NCI-H2196 (cell line): ENCODE results near the gene HOGA1.

ENCODE experiments used
- DNase-seq: peaks from one replicate; lab custom pipeline; 2025; ENCODE audit not compliant: unreplicated experiment; lab: John Stamatoyannopoulos, UW

HOGA1 gene

GRCh38 chr10:97578171-97578844 lies 5.9 kb upstream of the HOGA1 start:
- no peak for DNase-seq

- no peak for DNase-seq
These were observed 3.5 kb upstream of the HOGA1 start for GRCh38 chr10:97580421-97581367.

DNA sequence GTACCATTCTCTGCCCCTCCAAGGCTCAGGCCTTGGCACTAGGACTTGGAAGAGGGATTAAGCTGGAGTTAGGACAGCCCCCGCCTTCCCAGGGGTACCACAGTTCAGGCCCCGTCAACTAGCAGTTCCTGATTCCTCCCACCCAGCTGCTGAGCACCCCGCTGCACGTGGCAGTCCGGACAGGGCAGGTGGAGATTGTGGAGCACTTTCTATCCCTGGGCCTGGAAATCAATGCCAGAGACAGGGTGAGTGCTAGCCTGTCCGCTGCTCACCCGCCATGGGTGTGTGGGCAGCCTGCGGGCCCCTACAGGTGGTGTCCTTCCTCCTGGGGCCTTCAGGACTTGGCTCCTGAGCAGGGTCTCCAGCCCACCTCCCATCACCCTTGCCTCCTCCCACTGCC lies 2.0 kb upstream of the HOGA1 start:
- no peak for DNase-seq

DNA sequence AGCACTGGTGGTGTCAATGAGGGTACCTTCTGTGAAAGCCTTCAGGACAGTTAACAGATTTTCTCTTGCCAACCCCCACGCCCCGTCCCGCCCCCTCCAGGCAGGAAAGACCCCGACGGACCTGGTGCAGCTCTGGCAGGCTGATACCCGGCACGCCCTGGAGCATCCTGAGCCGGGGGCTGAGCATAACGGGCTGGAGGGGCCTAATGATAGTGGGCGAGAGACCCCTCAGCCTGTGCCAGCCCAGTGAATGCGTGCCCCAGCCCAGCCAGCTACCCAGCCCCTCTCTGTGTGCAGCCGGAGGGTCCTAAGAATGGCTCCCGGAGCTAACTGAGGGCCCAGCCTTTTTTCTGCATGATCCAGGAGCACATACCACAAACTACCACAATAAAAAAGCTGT lies 713 bp upstream of the HOGA1 start:
- DNase-seq = no peak

DNA sequence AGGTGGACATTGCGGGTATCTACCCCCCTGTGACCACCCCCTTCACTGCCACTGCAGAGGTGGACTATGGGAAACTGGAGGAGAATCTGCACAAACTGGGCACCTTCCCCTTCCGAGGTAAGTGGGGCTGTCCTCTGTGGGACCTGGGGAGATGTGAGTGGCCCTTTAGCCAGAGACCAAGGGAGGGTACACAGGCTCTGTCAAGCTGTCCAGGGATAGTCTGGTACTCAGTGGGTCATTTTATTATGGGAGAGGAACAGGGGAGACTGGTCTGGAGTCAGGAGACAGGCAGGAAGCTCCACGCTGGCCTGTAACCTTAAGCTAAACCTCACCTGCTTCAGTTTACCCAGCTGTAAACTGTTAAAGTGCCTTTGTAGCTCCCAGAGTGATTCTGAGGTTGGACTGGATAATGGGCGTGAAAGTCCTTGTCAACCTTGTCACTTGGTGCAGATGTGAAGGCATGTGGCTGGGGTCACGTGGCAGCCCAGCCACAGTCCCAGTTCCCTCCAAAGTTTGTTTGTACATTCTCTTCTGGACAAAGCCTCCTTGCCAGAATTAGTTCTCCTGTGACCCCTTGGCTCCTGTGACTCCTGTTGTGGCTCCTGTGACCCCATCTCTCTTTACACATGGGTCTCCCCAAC lies 729 bp downstream of the HOGA1 start:
- no peak for DNase-seq

GRCh38 chr10:97585439-97585811 lies 1.2 kb downstream of the HOGA1 start:
- no peak for DNase-seq

DNA sequence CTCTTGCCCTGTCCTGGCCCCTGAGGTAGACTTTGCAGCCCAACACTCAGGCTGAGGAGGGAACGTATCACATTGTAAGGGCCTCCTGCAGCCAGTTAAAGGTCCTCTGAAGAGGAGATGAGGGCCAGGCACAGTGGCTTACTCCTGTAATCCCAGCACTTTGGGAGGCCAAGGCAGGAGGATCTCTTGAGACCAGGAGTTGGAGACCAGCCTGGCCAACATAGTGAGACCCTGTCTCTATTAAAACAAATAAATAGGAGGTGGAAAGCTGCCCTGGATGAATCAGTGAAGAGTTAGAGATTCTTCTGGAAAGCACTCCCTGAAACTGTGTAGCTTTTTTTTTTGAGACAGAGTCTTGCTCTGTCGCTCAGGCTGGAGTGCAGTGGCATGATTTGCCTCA lies 3.0 kb downstream of the HOGA1 start:
- no peak for DNase-seq

DNA sequence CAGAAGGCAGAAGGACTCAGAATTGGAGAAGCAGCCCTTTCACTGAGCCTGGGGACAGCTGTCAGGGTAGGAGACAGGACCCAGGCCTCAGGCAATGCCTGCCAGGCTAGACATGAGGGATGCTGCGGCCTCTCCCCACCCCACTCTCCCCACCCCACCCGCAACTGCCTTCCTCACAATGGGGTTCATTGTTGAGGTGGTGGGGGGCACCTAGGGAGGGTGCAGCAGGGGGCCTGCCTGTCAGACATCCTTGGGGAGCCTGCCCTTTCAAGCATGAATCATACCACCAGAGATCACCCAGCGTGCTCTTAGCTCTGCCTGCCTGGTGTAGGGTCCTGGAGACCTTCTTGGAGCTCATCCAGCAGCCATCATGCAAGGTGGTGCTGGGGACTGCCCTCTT lies 5.3 kb downstream of the HOGA1 start, which contains the start of gene C10orf62:
C10orf62 (plus strand) TSS at position 243 of the 400 bp plus-strand sequence. CDS start 177 bp downstream, outside the sequence.
- DNase-seq = no peak

- no peak for DNase-seq
These were observed 6.0 kb downstream of the HOGA1 start for GRCh38 chr10:97590082-97590747.

DNA sequence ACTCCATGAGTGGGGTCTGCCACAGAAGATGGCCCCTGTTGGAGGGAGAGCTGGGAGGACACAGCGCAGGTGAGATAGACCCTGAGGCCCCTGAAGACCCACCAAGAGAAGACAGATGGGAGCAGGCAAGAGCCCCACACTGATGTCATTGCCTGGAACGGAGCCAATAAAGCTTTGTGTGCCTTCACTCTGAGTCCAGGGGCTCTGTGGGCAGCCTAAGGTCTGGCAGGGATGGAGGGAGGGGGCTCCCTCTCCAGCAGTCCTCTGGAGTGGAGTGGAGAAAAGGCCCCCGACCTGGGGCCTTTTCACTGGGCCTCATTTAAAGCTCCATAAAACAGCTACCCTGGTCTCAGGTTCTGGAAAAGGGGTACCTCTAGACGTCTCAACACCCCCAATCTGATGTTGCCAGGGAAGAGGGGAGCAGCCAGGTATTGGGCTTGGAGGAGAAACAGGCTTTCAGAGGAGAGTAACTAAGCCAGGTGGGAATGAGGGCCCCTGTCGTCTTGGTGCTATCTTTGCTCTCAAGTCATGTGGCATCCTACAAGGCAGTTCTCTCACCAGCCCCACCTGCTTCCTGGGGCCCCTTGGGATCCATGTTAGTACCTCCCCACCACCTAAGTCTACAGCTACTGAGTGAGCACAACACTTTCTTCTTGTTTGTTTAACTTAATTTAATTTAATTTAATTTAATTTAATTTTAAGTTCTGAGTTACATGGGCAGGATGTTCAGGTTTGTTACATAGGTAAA lies 6.7 kb downstream of the HOGA1 start:
- no peak for DNase-seq

DNA sequence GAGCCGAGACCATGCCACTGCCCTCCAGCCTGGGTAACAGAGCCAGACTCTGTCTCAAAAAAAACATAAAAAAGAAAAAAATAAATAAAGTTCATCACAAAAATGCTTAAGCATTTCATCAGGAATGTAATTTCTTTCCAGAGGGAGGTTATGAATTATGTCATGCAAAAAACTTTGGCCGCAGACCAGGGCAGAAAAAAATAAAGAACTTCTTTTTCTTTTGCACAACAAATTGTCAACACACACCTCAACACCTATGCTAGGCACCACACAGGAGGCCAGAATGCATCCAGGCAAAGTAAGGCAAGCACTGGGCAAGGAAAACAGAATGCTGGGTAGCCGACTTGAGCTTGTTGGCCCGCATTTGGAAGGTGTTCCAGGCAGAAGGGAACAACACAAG lies 9.2 kb downstream of the HOGA1 start:
- DNase-seq = no peak

DNA sequence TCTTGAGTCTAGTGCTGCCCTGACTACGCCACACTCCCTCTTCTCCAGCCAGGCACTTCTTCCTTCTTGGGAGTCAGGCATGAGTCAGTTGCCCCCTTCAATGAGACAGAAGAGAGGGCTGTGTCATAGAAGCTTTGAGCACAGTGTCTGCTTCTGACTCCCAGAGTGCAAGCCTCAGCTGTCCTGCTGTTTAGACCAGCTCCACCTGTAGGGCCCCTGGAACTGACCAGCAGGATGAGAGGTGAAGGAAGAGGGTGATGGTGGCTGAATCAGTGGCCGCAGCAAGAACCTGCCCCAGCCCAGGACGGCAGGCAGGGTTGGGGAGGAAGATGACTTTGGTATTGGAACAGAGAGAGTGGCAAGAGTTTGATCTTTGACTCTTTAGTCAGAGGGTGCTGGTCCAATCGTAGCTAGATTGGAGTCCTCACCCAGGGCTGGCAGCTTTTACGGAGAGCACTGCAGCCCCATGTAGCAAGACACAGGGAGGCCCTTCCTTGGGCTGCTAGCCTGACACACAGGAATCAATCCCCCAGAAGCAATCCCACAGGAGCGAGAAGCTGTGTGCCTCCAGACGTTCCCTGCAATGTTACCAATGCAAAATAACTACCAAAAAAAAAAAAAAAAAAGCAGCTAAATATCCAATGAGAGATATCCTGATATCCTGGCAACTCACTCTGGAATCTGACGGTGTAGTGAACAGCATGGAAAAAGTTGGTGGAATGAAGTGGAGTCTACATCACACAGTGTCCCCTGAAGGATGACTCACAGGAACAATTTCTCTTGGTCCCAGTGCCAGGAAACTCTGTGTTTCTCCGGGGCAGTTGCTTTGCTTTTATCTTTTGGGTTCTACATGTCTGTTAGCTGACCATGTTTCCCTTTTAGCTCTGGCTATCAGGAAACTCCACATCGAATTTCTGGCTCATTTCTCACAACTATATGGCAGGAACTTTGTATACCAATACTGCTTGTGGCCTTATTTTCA lies 12.2 kb downstream of the HOGA1 start:
- no peak for DNase-seq

- no peak for DNase-seq
These were observed 13.6 kb downstream of the HOGA1 start for GRCh38 chr10:97597778-97598177.

- DNase-seq = no peak
These were observed 14.4 kb downstream of the HOGA1 start for GRCh38 chr10:97598407-97599271.

- DNase-seq = no peak
These were observed 15.1 kb downstream of the HOGA1 start for GRCh38 chr10:97599272-97599619.

- no peak for DNase-seq
These were observed 16.4 kb downstream of the HOGA1 start for GRCh38 chr10:97600616-97601015.

DNA sequence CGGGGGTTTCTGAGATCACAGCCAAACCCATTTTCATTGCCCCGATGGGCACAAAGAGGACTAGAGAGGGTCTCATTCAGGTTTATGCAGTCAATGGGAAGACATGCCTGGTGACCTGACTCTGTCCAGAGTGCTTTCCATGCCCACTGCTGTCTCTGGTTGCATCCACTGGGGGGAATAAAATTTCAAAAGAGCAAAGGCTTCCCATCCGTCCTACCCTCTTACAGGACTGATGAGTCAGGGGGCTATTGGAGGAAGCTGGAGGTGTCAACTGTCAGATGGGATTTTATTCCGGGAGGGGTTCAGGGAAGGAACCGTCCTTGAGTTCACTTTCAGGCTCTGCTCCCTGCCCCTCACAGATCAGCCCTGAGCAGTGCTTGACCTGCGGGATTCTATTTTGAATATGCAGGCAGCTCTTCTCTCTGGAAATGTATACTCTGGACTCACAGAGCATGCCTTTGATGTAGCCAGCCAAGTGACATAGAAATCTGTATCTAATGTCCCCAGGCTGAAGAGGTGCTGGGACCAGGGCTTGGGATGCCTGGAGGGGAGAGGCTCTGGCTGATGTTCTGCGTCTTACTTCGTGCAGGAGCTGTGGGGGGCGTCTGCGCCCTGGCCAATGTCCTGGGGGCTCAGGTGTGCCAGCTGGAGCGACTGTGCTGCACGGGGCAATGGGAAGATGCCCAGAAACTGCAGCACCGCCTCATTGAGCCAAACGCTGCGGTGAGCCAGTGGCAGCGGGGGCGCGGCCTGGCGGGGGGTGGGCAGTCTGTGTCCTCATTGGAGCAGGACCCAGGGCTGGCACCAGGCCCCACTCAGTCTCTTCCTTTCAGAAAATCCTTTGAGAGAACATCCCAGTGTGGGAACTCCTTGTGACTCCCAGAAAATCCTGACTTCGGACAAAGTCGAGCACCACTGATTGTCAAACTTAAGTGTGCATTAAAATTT lies 17.4 kb downstream of the HOGA1 start:
- DNase-seq = no peak
